GM12878 (cell line): ENCODE measurements around the gene ARMC3. TPM values are rescaled to one million over a fixed set of nuclear protein-coding genes. Genes with fewer than 3 reads are reported as not detected.

Experiments used
- ATAC-seq: fragments of 200-7000 bp; cut with Tn5 transposase; 3 replicates; pipeline ENCODE4 v1.9.1; 2020; ENCODE audit warnings: mild to moderate bottlenecking, moderate library complexity
- BruUV-seq: library from RNA; stranded (reverse); fragments of 400-500 nt; replicated peaks from 2 replicates; lab custom pipeline; 2021; lab: Mats Ljungman, UMichigan
- CTCF ChIA-PET: fragments of 300-600 bp; sonication (Branson Sonifier 250); formaldehyde crosslinking; extraction: SDS; loops from one replicate; lab custom pipeline; 2021; ENCODE audit warnings: inconsistent platforms; lab: Yijun Ruan, JAX
- POLR2A ChIA-PET: fragments of 350-600 bp; formaldehyde crosslinking; extraction: SDS; loops from one replicate; lab custom pipeline; 2021; ENCODE audit warnings: inconsistent platforms; lab: Charles Lee
- RAD21 ChIA-PET: fragments of 300-600 bp; sonication (Branson Sonifier 250); formaldehyde crosslinking; loops from one replicate; lab custom pipeline; 2023; ENCODE audit warnings: antibody characterized with exemption; ENCODE audit not compliant: unreplicated experiment; lab: Charles Lee
- SMC1A ChIA-PET: fragments of 300-600 bp; sonication (Branson Sonifier 250); formaldehyde crosslinking; loops from one replicate; lab custom pipeline; 2023; ENCODE audit not compliant: unreplicated experiment, uncharacterized antibody; lab: Charles Lee
- DNase-seq: peaks from one replicate; pipeline ENCODE4 v3.0.0-alpha.2; 2011; ENCODE audit warnings: low read depth, low spot score
- FAIRE-seq: peaks from 3 replicates; lab custom pipeline; 2011; peaks lifted over from hg19 to GRCh38; lab: Jason Lieb, UNC
- H2AFZ ChIP-seq: 2 replicates; pipeline ENCODE4 v1.6.0; 2011; ENCODE audit warnings: low read depth, low read length, control low read depth; ENCODE audit not compliant: control insufficient read depth
- H3K27ac ChIP-seq: 2 replicates; pipeline ENCODE4 v1.5.1; 2011; ENCODE audit warnings: control low read depth; ENCODE audit not compliant: control insufficient read depth, insufficient read depth
- H3K27me3 ChIP-seq, 2 experiments: replicated peaks in 1 of 2; 2 replicates each; pipeline versions ENCODE4 v1.6.0 to v1.6.1; 2011; ENCODE audit warnings: low read length in 1 of 2; ENCODE audit not compliant: control insufficient read depth in 2 of 2, insufficient read depth in 2 of 2
- H3K36me3 ChIP-seq, 2 experiments: 2 replicates each; pipeline ENCODE4 v1.5.1; 2011; ENCODE audit warnings: low read length in 1 of 2; ENCODE audit not compliant: control insufficient read depth in 2 of 2, insufficient read depth in 2 of 2
- H3K4me1 ChIP-seq: 2 replicates; pipeline ENCODE4 v1.6.1; 2011; ENCODE audit warnings: mild to moderate bottlenecking, low read length, moderate library complexity, mixed read lengths; ENCODE audit not compliant: control insufficient read depth, insufficient read depth
- H3K4me2 ChIP-seq: 2 replicates; pipeline ENCODE4 v1.6.0; 2011; ENCODE audit warnings: control low read depth; ENCODE audit not compliant: control insufficient read depth, insufficient read depth
- H3K4me3 ChIP-seq: fragments of 200-600 bp; sonication (generic); 2 replicates; pipeline ENCODE4 v1.5.1; 2016
- H3K79me2 ChIP-seq: 2 replicates; pipeline ENCODE4 v1.6.0; 2011; ENCODE audit warnings: low read length; ENCODE audit not compliant: control insufficient read depth, insufficient read depth
- H3K9ac ChIP-seq: 2 replicates; pipeline ENCODE4 v1.8.0; 2011; ENCODE audit warnings: low read length, control low read depth, mixed read lengths; ENCODE audit not compliant: control insufficient read depth, insufficient read depth
- H3K9me3 ChIP-seq: replicated peaks from 3 replicates; pipeline ENCODE4 v1.5.1; 2011; ENCODE audit warnings: mild to moderate bottlenecking, low read length; ENCODE audit not compliant: control insufficient read depth, insufficient read depth
- H4K20me1 ChIP-seq: 2 replicates; pipeline ENCODE4 v1.6.0; 2011; ENCODE audit not compliant: control insufficient read depth, insufficient read depth
- FOS ChIP-seq: IDR thresholded peaks from 3 replicates; pipeline ENCODE4 v1.6.1; 2011; ENCODE audit warnings: borderline replicate concordance; ENCODE audit not compliant: insufficient read length; ENCODE audit errors: extremely low read depth
- HDAC6 ChIP-seq: fragments of 200-600 bp; sonication (generic); IDR thresholded peaks from one replicate; pipeline ENCODE4 v1.8.0; 2017; ENCODE audit warnings: antibody characterized with exemption; ENCODE audit not compliant: unreplicated experiment
- IKZF1 ChIP-seq: fragments of 450-650 bp; conservative IDR thresholded peaks from 2 replicates; pipeline ENCODE4 v1.6.1; 2017; ENCODE audit warnings: antibody characterized with exemption, mild to moderate bottlenecking
- MEF2A ChIP-seq: IDR thresholded peaks from 2 replicates; pipeline ENCODE4 v1.6.1; 2011; ENCODE audit warnings: low read depth, mild to moderate bottlenecking, low read length, moderate library complexity; ENCODE audit not compliant: insufficient read depth
- NFIC ChIP-seq: IDR thresholded peaks from 2 replicates; pipeline ENCODE4 v1.6.1; 2012; ENCODE audit warnings: low read depth, mild to moderate bottlenecking, inconsistent platforms, low read length, moderate library complexity
- NRF1 ChIP-seq: conservative IDR thresholded peaks from 2 replicates; pipeline ENCODE4 v1.6.1; 2011; ENCODE audit warnings: mild to moderate bottlenecking, low read depth, low read length, improper control_type of control experiment
- PML ChIP-seq: IDR thresholded peaks from 2 replicates; pipeline ENCODE4 v1.6.1; 2012; ENCODE audit warnings: low read length, inconsistent platforms
- WGBS: methylation state at CpG from one replicate; pipeline ENCODE4 v1.1.6; 2016; ENCODE audit warnings: low lambda C conversion rate; ENCODE audit not compliant: insufficient replicate concordance, insufficient coverage; ENCODE audit errors: missing lambda C conversion rate; 5-methylcytosine and 5-hydroxymethylcytosine counted together
- in situ Hi-C: fragments of 300-500 bp; cut with MboI; formaldehyde crosslinking; loops from 9 replicates; pipeline ENCODE4 v1.14.3; 2018; ENCODE audit warnings: mixed read lengths
- intact Hi-C: fragments of 100-400 bp; cut with micrococcal nuclease; formaldehyde crosslinking; loops from one replicate; pipeline ENCODE4 v1.14.2; 2022; ENCODE audit not compliant: unreplicated experiment
- polyA plus RNA-seq, 11 experiments: library from polyadenylated mRNA; depleted of rRNA in 4 of 11; unstranded in 6 of 11; stranded (reverse) in 5 of 11; fragments of >200 nt; fragmentation: Nextera tagmentation in 4 of 11; fragmentation: Illumina TruSeq in 1 of 11; extraction: Ambion mirVana in 4 of 11; extraction: Trizol in 1 of 11; gene quantifications; 1 replicate in 1 of 11; 2 replicates in 10 of 11; pipeline versions ENCODE4 v1.2.1 to v1.2.3, GENCODE V29; 2011 to 2016; ENCODE audit warnings: inconsistent platforms in 2 of 11, missing spikeins in 2 of 11, low read depth in 1 of 11
- total RNA-seq, 4 experiments: library from RNA; depleted of rRNA in 3 of 4; stranded (reverse); fragments of >200 nt in 3 of 4; fragmentation: Illumina TruSeq in 1 of 4; extraction: Trizol in 1 of 4; gene quantifications; 2 replicates each; pipeline versions ENCODE4 v1.2.1 to v1.2.3, GENCODE V29; 2013 to 2021
- TF ChIP-seq, protein P1 (sequence below): IDR thresholded peaks from 2 replicates; pipeline ENCODE4 v1.6.1; 2012; ENCODE audit warnings: low read depth, low read length, improper control_type of control experiment

Gene ARMC3
- total and polyA plus RNA-seq, 10 of the 15 experiments (the other 5 are each of a cell fraction or from before 2014, with no cell fraction given): 0.01 to 0.06 TPM; not detected in 8

DNA sequence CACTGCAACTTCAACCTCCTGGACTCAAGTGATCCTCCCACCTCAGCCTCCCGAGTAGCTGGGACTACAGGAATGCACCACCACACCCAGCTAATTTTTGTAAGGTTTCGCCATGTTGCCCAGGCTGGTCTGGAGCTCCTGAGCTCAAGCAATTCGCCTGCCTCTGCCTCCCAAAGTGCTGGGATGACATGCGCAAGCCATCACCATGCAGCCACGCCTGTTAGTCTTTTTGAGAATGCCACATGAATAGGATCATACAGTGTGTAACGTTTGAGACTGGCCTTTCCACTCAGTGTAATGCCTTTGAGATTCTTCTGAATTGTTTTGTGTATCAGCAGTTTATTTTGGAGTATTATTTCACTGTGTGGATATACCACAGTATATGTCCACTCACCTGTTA is 91.8 kb downstream of the ARMC3 start:
- POLR2A ChIA-PET: no interaction called here
- TF ChIP-seq IKZF1 (no peak), PML (no peak), NRF1 (no peak), MEF2A (no peak), FOS (no peak)
- TF ChIP-seq, protein P1, sequence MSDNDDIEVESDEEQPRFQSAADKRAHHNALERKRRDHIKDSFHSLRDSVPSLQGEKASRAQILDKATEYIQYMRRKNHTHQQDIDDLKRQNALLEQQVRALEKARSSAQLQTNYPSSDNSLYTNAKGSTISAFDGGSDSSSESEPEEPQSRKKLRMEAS: no peak
- H3K9ac ChIP-seq: no peak overlapping the region

DNA sequence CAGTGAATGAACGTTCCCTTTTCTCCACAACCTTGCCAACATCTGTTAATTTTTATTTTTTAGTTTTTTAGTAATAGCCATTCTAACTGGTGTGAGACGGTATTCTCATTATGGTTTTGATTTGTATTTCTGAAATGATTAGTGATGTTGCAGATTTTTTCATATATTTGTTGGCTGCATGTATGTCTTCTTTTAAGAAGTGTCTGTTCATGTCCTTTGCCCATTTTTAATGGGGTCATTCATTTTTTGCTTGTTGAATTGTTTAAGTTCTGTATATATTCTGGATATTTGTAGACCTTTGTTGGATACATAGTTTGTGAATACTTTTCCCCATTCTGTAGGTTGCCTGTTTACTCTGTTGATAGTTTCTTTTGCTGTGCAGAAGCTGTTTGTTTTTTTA is 93.6 kb downstream of the ARMC3 start:
- no peak overlapping the region for H3K4me2 ChIP-seq
- H3K4me3 ChIP-seq: no peak overlapping the region
- intact Hi-C loops (no loop called here), in situ Hi-C loops (loop anchor here (25.0 kb wide), 1 partner anchor 1534 kb away; no protein-coding TSS in a partner anchor)
- no peaks in the 10 kb centered on the region; the same call in 1 of the 3 replicates for H3K9me3 ChIP-seq
- H3K27me3 ChIP-seq: no peaks in the 10 kb centered on the region
- ChIA-PET RAD21 (no interaction called here), SMC1A (no interaction called here), POLR2A (no interaction called here), CTCF (no interaction called here)
- no peak overlapping the region for H3K9ac ChIP-seq
- no peak for DNase-seq
- no TSS peak for BruUV-seq
- H3K36me3 ChIP-seq: no peaks in the 10 kb centered on the region
- 3% methylated on average over 2 of the region's 2 CpGs for WGBS
- H3K79me2 ChIP-seq: no peaks in the 10 kb centered on the region
- H4K20me1 ChIP-seq: no peaks in the 10 kb centered on the region
- FAIRE-seq: no peak
- no peaks in the 10 kb centered on the region for H3K4me1 ChIP-seq
- no peak for ATAC-seq
- H2AFZ ChIP-seq: no peak overlapping the region
- no peak overlapping the region for H3K27ac ChIP-seq
- TF ChIP-seq HDAC6 (no peak), NFIC (no peak)

More for the DNA sequence above, 91.8 kb downstream of the ARMC3 start:
- no peak overlapping the region for H3K4me2 ChIP-seq
- RAD21 ChIA-PET: no interaction called here
- H4K20me1 ChIP-seq: no peaks in the 10 kb centered on the region
- no peaks in the 10 kb centered on the region; the same call in 1 of the 3 replicates for H3K9me3 ChIP-seq
- peaks cover 6% of the 10 kb centered on the region for H3K4me1 ChIP-seq
- ATAC-seq (no peak), FAIRE-seq (no peak), DNase-seq (no peak)
- H3K27ac ChIP-seq: no peak overlapping the region
- no peaks in the 10 kb centered on the region for H3K27me3 ChIP-seq
- 60% methylated on average over 6 of the region's 6 CpGs for WGBS
- in situ Hi-C loops (loop anchor here (25.0 kb wide), 1 partner anchor 1532 kb away; no protein-coding TSS in a partner anchor), intact Hi-C loops (no loop called here)
- H3K36me3 ChIP-seq: no peaks in the 10 kb centered on the region
- no TSS peak for BruUV-seq
- H2AFZ ChIP-seq: no peak overlapping the region
- no peak overlapping the region for H3K4me3 ChIP-seq
- SMC1A ChIA-PET: no interaction called here
- CTCF ChIA-PET: interaction anchor here (0.6 kb wide), 1 partner anchor 82 kb away, joined by 3 read pairs; no protein-coding TSS in a partner anchor
- no peaks in the 10 kb centered on the region for H3K79me2 ChIP-seq
